GM12892 (cell line): ENCODE data around the gene EEA1.

Source experiments
- POLR2A ChIP-seq: IDR thresholded peaks from 2 replicates; pipeline ENCODE4 v1.6.1; 2011; ENCODE audit warnings: low read depth, low read length, control low read depth
- POLR2AphosphoS5 ChIP-seq: IDR thresholded peaks from 2 replicates; pipeline ENCODE4 v1.6.1; 2011; ENCODE audit warnings: low read depth, low read length, control low read depth

DNA sequence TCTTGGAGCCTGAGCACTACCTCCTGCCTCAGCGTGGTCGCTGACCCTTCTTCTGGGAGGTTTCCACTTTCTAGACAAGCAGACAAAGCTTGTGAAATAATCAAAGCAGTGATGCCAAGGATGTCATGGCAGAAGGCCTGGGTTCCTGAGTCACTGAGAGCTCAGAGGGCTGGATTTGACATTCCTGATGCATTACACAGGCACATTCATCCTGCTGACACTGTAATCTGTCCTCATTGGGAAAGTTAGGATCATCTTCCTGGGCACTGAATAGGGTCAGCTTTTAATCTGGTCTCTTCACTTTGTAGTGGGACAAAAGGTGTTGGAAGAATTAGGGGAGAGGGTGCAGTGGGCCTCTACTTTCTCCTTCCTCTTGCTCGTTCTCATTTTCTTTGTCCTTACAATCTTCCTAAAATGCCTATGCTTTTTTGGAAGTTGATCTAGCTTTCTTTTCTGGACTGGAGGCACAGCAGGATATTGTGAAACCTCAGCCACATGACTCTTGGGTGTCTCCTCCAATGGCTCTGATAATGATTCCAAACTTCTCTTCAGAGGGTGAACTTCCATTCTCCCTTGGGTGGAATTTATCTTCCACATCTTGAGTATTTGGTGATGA lies 29.6 kb downstream of the EEA1 start:
- TF ChIP-seq POLR2AphosphoS5 = no peak
- TF ChIP-seq POLR2A = no peak
